Stimulated activated CD4-positive, alpha-beta T cell treated with anti-CD3 and anti-CD28 coated beads, Interleukin-4, amount 100 ng/mL, for 24 hours (primary cell): ENCODE measurements around the gene SLC35F1.
A peak's percentile ranks its signal among the peaks of the same experiment; 100 is the strongest.
"Not testable (repeated sequence)": the region's sequence is repeated elsewhere in the genome, so short reads cannot be mapped to it uniquely, and the experiment has no call there.

ENCODE experiments used
- DNase-seq: peaks from one replicate; pipeline ENCODE4 v3.0.0-alpha.2; 2020

The SLC35F1 gene

GRCh38 chr6:117906958-117907600, at the start of gene SLC35F1:
Gene SLC35F1 (plus strand): TSS chr6:117907264.
- DNase-seq, result peak; percentile 11

GRCh38 chr6:117858601-117859000, 48.5 kb upstream of the SLC35F1 start:
- DNase-seq, result not testable (repeated sequence)

GRCh38 chr6:117861545-117861944, 45.5 kb upstream of the SLC35F1 start:
- DNase-seq, result no peak

- no peak for DNase-seq
Measured at GRCh38 chr6:117866561-117866960, 40.5 kb upstream of the SLC35F1 start.

GRCh38 chr6:117870486-117871242, 36.4 kb upstream of the SLC35F1 start:
- DNase-seq, result no peak

GRCh38 chr6:117880824-117881223, 26.2 kb upstream of the SLC35F1 start:
- no peak for DNase-seq

GRCh38 chr6:117890172-117890571, 16.9 kb upstream of the SLC35F1 start:
- no peak for DNase-seq

- DNase-seq, result no peak
Measured at GRCh38 chr6:117906507-117906957, 532 bp upstream of the SLC35F1 start.

- DNase-seq, result no peak
Measured at GRCh38 chr6:117907601-117908245, 659 bp downstream of the SLC35F1 start.

GRCh38 chr6:117908246-117909068, 1.4 kb downstream of the SLC35F1 start:
- DNase-seq, result no peak

- DNase-seq, result no peak
Measured at GRCh38 chr6:117909638-117910037, 2.6 kb downstream of the SLC35F1 start.

GRCh38 chr6:117910549-117910948, 3.5 kb downstream of the SLC35F1 start:
- DNase-seq, result no peak

GRCh38 chr6:117911150-117911549, 4.1 kb downstream of the SLC35F1 start:
- no peak for DNase-seq

GRCh38 chr6:117911660-117912059, 4.6 kb downstream of the SLC35F1 start:
- DNase-seq, result no peak

- no peak for DNase-seq
Measured at GRCh38 chr6:117915846-117916245, 8.8 kb downstream of the SLC35F1 start.

- no peak for DNase-seq
Measured at GRCh38 chr6:117916483-117916882, 9.4 kb downstream of the SLC35F1 start.

GRCh38 chr6:117917176-117917575, 10.1 kb downstream of the SLC35F1 start:
- no peak for DNase-seq

- DNase-seq, result no peak
Measured at GRCh38 chr6:117918454-117918853, 11.4 kb downstream of the SLC35F1 start.

- no peak for DNase-seq
Measured at GRCh38 chr6:117919275-117919674, 12.2 kb downstream of the SLC35F1 start.

- no peak for DNase-seq
Measured at GRCh38 chr6:117919775-117920729, 13.0 kb downstream of the SLC35F1 start.

GRCh38 chr6:117924690-117925089, 17.6 kb downstream of the SLC35F1 start:
- DNase-seq, result no peak

GRCh38 chr6:117927866-117928265, 20.8 kb downstream of the SLC35F1 start:
- DNase-seq, result no peak
